ENCODE data around the gene PHKA2.
"Not testable (repeated sequence)": the region's sequence is repeated elsewhere in the genome, so short reads cannot be mapped to it uniquely, and the experiment has no call there.

PHKA2 gene

DNA sequence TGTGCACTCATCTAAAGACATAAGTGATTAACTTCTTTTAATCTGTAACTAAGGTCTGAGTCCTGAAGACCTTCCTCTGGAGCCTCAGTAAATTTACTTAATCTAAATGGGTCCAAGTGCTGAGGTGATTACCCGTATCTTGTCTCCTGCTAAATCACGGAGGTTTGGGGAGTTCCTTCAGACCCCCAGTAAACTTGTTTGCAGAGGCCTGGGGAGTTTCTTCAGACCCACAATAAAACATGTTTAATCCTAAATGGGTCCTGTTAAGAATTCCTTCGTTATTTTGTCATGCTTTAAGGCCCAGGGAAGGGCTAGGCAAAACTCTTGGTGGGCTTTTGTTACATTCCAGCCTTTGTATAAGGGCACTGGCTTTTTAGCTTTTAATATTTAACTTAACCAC, 136.0 kb downstream of the PHKA2 start:
- not testable (repeated sequence) for DNase-seq
